PC-9 (cell line): Measurements from ENCODE around the gene OR2F2.

ENCODE experiments used
- EZH2 ChIP-seq: fragments of 200-600 bp; sonication (generic); IDR thresholded peaks from 2 replicates; pipeline ENCODE4 v1.8.0; 2017; ENCODE audit warnings: antibody characterized with exemption, low read depth
- TF ChIP-seq, protein P1 (sequence below): fragments of 200-600 bp; sonication (generic); conservative IDR thresholded peaks from 2 replicates; pipeline ENCODE4 v1.6.1; 2017; ENCODE audit warnings: mixed run types, antibody characterized with exemption, mild to moderate bottlenecking, moderate library complexity

DNA sequence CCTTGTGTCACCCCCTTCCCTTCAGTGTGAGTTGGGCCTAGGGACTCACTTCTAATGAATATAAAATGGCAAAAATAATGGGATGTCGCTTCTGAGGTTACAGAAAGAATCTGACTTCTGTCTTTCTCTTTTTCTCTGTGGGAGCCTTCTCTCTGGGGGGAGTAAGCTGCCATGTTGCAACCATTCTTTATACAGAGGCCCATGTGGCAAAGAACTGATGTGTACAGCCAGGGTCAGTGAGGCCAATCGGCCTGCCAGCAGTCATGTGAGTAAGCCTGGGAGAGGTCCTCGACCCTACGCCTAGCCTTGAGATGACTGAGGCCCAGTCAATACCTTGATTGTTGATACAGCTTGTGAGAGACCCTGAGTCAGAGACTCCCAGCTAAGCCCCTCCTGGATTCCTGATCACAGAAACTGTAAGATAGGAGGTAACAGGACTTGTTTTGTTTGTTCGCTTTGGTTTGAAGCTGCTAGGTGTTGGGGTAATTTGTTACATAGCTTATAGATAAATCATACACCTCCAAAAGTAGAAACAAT lies 34.7 kb upstream of the OR2F2 start:
- TF ChIP-seq EZH2, result no peak
- TF ChIP-seq, protein P1, sequence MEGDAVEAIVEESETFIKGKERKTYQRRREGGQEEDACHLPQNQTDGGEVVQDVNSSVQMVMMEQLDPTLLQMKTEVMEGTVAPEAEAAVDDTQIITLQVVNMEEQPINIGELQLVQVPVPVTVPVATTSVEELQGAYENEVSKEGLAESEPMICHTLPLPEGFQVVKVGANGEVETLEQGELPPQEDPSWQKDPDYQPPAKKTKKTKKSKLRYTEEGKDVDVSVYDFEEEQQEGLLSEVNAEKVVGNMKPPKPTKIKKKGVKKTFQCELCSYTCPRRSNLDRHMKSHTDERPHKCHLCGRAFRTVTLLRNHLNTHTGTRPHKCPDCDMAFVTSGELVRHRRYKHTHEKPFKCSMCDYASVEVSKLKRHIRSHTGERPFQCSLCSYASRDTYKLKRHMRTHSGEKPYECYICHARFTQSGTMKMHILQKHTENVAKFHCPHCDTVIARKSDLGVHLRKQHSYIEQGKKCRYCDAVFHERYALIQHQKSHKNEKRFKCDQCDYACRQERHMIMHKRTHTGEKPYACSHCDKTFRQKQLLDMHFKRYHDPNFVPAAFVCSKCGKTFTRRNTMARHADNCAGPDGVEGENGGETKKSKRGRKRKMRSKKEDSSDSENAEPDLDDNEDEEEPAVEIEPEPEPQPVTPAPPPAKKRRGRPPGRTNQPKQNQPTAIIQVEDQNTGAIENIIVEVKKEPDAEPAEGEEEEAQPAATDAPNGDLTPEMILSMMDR, result no peak
